ENCODE results near the gene CHML.
"Not testable (repeated sequence)": the region's sequence is repeated elsewhere in the genome, so short reads cannot be mapped to it uniquely, and the experiment has no call there.

Gene CHML, protein sequence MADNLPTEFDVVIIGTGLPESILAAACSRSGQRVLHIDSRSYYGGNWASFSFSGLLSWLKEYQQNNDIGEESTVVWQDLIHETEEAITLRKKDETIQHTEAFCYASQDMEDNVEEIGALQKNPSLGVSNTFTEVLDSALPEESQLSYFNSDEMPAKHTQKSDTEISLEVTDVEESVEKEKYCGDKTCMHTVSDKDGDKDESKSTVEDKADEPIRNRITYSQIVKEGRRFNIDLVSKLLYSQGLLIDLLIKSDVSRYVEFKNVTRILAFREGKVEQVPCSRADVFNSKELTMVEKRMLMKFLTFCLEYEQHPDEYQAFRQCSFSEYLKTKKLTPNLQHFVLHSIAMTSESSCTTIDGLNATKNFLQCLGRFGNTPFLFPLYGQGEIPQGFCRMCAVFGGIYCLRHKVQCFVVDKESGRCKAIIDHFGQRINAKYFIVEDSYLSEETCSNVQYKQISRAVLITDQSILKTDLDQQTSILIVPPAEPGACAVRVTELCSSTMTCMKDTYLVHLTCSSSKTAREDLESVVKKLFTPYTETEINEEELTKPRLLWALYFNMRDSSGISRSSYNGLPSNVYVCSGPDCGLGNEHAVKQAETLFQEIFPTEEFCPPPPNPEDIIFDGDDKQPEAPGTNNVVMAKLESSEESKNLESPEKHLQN

GRCh38 chr1:241640149-241640866 lies at the start of gene CHML, which contains the start of gene OPN3:
Gene CHML (minus strand): TSS chr1:241640369. CDS start chr1:241635766, 4,603 bp downstream.
Gene OPN3 (minus strand): TSS chr1:241640369. CDS start chr1:241640254, 115 bp downstream.
- DNase-seq, result peak; percentile 70

GRCh38 chr1:241688940-241689368 lies 48.8 kb upstream of the CHML start:
- no peak for DNase-seq

GRCh38 chr1:241684108-241684507 lies 43.9 kb upstream of the CHML start:
- DNase-seq, result no peak

DNA sequence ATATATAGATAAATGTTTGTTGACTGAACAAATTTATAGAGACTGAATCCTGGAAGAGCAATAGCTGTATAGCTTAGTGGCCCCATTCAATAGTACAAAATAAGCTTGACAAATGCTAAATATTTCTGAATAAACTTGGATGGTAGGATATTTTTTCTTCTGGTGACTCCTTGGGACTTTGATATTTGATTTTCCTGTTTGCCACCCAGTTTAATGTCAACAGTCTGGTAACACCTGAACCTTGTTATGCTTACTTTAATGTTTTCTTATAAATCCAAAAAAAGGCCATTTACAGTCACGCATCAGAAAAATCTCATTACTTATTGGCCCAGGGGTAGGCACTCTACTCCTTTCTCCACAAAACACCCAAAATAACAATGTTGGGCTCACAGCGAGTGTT lies 42.8 kb upstream of the CHML start:
- DNase-seq, result no peak

- not testable (repeated sequence) for DNase-seq
Measured at GRCh38 chr1:241681861-241682448, 41.8 kb upstream of the CHML start.

GRCh38 chr1:241679961-241680360 lies 39.8 kb upstream of the CHML start:
- DNase-seq, result no peak

- DNase-seq, result no peak
Measured at GRCh38 chr1:241679404-241679803, 39.2 kb upstream of the CHML start.

DNA sequence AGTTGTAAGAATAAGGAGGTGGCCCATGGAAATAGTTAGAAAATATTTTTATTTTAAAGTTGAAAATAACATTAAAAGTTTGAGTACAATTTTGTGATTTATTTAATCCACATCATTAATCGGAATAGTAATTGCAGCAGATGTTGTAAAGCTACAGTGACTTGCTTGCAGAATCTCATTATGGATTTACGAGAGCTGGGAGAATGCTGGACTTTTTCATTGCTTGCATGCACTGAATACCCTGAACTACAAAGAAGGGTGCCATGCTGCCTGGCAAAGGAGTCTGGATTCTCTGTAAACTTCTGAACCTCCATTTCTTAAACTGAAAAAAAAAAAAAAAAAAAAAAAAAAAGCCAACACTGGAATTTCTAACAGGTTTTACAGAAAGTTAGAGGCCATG lies 38.4 kb upstream of the CHML start:
- no peak for DNase-seq

DNA sequence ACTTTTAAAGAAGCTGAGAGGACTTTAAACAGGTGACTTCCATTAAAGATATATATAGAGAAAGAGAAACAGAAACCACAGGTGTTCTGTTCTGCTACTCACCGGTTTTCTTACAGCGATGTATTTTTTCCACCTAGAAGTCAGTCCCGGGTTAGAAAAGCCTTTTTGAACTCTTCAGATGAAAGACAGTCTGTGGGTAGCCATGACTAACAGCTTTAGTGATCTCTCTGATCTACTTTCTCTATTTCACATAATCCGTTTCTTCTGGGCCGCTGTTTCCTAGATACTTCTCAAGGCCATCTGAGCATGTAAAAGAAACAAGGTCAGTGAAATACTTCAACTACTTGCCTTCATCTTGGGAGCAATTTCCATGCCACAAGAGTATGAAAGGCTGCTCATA lies 37.0 kb upstream of the CHML start:
- DNase-seq, result no peak

GRCh38 chr1:241675983-241676382 lies 35.8 kb upstream of the CHML start:
- no peak for DNase-seq

- no peak for DNase-seq
Measured at GRCh38 chr1:241674805-241675384, 34.7 kb upstream of the CHML start.

DNA sequence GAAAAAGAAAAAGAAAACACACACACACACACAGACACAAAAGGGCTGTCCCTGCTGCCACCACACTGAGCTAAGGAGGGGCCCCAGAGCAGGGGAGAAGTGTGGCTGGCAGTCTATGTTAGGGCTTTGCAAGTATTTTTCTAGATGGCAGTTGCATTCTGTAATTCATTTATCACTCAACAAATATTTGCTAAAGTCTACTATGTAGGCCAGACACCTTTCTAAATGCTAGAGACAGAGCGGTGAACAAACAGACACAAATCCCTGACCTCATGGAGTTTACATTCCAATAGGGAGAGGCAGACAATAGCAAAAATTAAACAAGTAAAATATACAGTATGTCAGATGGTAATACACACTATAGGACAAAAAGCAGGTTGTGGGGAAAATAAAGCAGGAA lies 32.1 kb upstream of the CHML start:
- no peak for DNase-seq

- no peak for DNase-seq
Measured at GRCh38 chr1:241666419-241666818, 26.2 kb upstream of the CHML start.

GRCh38 chr1:241660424-241660972 lies 20.3 kb upstream of the CHML start:
- DNase-seq, result no peak

DNA sequence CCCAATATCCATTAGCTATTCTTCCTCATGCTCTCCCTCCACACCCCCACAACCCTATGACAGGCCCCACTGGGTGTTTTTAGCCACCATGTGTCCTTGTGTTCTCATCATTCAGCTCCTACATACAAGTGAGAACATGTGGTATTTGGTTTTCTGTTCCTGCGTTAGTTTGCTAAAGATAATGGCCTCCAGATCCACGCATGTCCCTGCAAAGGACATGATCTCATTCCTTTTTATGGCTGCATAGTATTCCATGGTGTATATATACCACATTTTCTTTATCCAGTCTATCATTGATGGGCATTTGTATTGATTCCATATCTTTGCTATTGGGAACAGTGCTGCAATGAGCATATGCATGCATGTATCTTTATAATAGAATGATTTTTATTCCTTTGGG lies 18.8 kb upstream of the CHML start:
- not testable (repeated sequence) for DNase-seq

DNA sequence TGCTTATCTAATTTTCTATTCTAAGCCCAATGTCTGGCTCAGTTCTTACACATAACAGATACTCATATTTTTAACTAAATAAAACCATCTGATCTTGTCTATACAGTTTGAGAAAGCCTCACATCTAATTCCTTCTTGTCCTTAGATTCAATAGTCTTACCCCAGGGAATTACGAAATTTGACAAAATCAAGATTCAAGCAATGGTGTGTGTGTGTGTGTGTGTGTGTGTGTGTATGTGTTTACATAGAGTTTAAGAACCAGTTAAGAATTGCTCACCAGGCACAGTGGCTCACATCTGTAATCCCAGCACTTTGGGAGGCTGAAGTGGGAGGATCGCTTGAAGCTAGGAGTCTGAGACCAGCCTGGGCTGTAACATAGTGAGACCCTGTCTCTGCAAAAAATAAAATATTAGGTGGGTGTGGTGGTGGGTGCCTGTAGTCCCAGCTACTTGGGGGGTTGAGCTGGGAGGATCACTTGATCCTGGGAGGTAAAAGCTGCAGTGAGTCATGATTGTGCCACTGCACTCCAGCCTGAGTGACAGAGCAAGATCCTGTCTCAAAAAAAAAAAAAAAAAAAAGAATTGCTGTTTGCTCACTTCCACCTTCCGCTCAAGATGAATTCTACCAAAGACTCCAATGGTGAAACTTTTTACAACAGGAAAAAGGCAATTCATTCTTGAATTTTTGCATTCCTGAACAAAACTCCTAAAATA lies 18.1 kb upstream of the CHML start:
- no peak for DNase-seq

GRCh38 chr1:241654641-241655040 lies 14.5 kb upstream of the CHML start:
- no peak for DNase-seq

DNA sequence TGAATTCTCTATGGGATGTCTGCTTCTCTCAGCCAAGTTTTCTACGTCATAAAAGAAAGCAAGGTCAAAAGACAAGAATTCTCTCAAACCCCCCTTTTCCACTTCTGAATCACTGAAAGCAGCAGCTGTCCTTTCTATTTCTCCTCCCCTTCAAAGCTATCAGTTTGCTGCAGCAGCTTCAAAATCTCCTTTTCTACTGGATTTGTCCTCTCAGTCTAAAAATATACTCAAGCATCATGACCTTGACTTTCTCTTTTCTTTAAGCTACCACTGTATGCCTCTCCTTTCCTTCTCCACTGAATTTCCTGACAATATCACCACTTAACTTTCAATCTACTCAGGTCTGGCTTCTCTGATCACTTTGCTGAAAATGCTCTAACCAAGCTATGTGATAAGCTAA lies 13.8 kb upstream of the CHML start:
- DNase-seq, result no peak

GRCh38 chr1:241652012-241652411 lies 11.8 kb upstream of the CHML start, which contains the start of gene WDR64:
Gene WDR64 (plus strand): TSS chr1:241652281. CDS start chr1:241652485, 204 bp downstream.
- DNase-seq, result no peak

DNA sequence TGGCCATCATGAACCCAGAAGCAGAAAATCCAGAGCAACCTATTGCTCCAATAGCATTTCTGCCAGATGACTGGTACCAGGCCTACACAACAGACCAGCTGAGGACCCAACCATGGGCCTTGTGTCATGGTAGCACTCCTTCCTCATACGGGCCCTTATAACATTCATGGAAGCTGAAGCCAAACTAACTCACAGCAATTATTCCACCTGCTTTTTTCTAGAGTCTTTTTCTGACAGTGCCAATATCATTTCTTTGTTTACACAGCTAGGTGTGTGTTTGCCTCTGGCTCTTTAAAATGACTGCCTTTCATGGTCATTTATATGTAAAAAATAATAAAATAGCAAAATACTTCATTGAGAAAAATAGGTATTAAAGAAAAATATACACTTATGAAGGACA lies 8.0 kb upstream of the CHML start:
- no peak for DNase-seq

GRCh38 chr1:241647658-241648057 lies 7.5 kb upstream of the CHML start:
- DNase-seq, result no peak

- DNase-seq, result no peak
Measured at GRCh38 chr1:241646201-241646600, 6.0 kb upstream of the CHML start.
